ENCODE data around the gene RIPPLY1.

Gene RIPPLY1

DNA sequence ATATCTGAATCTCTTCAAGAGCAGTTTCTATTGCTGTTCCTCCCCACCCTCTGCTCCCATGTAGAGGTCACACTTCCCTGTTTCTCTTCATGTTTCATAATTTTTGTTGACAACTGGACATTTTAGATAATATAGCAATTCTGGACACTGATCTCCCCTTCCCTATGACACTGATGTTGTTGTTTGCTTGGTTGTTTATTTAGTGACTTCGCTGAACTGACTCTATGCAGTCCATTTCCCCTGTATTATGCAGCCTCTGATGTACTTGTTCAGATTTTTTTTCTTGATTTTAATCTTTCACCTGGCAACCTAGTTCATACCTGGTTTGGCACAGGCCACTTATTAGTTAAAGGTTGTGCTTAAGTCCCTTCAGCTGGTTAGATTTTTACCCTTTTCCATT is 46.2 kb upstream of the RIPPLY1 start:
- H3K4me3 ChIP-seq (ENCODE audit: low read depth, low read length) = no peak overlapping the region
- H3K9me3 ChIP-seq (ENCODE audit: control insufficient read depth, low read length) = no peaks in the 10 kb centered on the region
- no peaks in the 10 kb centered on the region for H3K36me3 ChIP-seq (ENCODE audit: control insufficient read depth, insufficient read depth, low read length)
- H3K27ac ChIP-seq = no peak overlapping the region
- no peak overlapping the region for H3K9ac ChIP-seq
- TF ChIP-seq, protein P1, sequence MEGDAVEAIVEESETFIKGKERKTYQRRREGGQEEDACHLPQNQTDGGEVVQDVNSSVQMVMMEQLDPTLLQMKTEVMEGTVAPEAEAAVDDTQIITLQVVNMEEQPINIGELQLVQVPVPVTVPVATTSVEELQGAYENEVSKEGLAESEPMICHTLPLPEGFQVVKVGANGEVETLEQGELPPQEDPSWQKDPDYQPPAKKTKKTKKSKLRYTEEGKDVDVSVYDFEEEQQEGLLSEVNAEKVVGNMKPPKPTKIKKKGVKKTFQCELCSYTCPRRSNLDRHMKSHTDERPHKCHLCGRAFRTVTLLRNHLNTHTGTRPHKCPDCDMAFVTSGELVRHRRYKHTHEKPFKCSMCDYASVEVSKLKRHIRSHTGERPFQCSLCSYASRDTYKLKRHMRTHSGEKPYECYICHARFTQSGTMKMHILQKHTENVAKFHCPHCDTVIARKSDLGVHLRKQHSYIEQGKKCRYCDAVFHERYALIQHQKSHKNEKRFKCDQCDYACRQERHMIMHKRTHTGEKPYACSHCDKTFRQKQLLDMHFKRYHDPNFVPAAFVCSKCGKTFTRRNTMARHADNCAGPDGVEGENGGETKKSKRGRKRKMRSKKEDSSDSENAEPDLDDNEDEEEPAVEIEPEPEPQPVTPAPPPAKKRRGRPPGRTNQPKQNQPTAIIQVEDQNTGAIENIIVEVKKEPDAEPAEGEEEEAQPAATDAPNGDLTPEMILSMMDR (IDR thresholded peaks at IDR 0.05) = no peak
- no peak overlapping the region for H3K4me2 ChIP-seq (ENCODE audit: low read length)
- H3K27me3 ChIP-seq (ENCODE audit: control insufficient read depth, insufficient read depth, low read length) = no peaks in the 10 kb centered on the region
- H3K4me1 ChIP-seq = no peaks in the 10 kb centered on the region
- H2AFZ ChIP-seq = no peak overlapping the region
- no peaks in the 10 kb centered on the region for H3K79me2 ChIP-seq

DNA sequence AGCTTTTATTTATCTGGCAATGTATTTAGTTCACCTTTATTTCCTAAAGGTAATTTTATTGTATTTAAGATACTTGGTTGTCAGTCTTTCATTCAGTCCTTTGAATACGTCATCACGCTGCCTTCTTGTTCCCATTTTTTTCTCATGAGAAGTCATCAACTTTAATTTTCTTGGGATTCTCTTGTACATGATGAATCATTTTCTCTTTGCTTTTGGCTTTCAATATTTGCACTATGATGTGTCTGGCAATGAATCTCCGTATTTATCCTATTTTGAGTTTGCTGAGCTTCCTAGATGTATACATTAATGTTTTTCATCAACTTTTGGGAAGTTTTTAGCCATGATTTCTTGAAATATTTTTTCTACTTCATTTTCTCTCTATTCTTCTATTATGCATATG is 45.5 kb upstream of the RIPPLY1 start:
- Histone ChIP-seq H3K27me3 (ENCODE audit: control insufficient read depth, insufficient read depth, low read length) (no peaks in the 10 kb centered on the region), H3K4me1 (no peaks in the 10 kb centered on the region), H2AFZ (no peak overlapping the region), H3K36me3 (ENCODE audit: control insufficient read depth, insufficient read depth, low read length) (no peaks in the 10 kb centered on the region), H3K27ac (no peak overlapping the region), H3K79me2 (no peaks in the 10 kb centered on the region), H3K9me3 (ENCODE audit: control insufficient read depth, low read length) (no peaks in the 10 kb centered on the region), H3K9ac (no peak overlapping the region), H3K4me3 (ENCODE audit: low read depth, low read length) (no peak overlapping the region), H3K4me2 (ENCODE audit: low read length) (no peak overlapping the region)
- TF ChIP-seq, protein P1 (IDR thresholded peaks at IDR 0.05) = no peak

DNA sequence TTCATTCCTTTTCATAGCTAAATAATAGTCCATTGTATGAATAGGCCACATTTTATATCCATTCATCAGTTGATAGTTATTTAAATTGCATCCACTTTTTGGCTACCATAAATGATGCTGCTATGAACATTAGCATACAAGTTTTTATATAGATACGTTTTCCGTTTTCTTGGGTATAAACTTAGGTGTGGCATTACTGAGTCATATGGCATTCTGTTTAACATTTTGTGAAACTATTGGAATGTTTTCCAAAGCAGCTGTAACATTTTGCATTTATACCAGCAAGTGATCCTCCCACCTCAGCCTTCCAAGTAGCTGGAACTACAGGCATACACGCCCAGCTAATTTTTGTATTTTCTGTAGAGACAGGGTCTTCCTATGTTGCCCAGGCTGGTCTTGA is 43.3 kb upstream of the RIPPLY1 start:
- H2AFZ ChIP-seq = no peak overlapping the region
- H3K4me1 ChIP-seq = no peaks in the 10 kb centered on the region
- no peak overlapping the region for H3K4me3 ChIP-seq (ENCODE audit: low read depth, low read length)
- no peaks in the 10 kb centered on the region for H3K27me3 ChIP-seq (ENCODE audit: control insufficient read depth, insufficient read depth, low read length)
- H3K27ac ChIP-seq = no peak overlapping the region
- H3K4me2 ChIP-seq (ENCODE audit: low read length) = no peak overlapping the region
- H3K9me3 ChIP-seq (ENCODE audit: control insufficient read depth, low read length) = no peaks in the 10 kb centered on the region
- H3K9ac ChIP-seq = no peak overlapping the region
- no peaks in the 10 kb centered on the region for H3K79me2 ChIP-seq
- TF ChIP-seq, protein P1 (IDR thresholded peaks at IDR 0.05) = no peak
- no peaks in the 10 kb centered on the region for H3K36me3 ChIP-seq (ENCODE audit: control insufficient read depth, insufficient read depth, low read length)

DNA sequence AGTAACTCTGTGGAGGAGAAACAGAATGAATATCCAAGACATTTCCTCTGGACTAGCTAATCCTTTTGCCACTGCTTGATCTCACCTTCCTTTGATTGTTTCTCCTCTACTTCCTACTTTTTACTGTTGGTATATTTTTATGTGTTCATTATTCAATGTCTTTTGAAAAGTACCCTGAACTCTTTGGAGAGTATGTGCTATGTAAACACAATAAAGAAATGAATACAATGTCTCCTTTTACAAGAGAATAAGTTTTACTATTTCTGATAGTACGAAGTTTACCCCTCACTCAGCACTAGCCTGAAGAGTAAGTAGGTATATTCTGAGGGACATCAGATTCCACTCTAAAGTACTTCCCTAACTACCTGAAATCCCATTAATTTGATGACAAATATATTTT is 36.9 kb upstream of the RIPPLY1 start:
- Histone ChIP-seq H3K9ac (no peak overlapping the region), H3K4me3 (ENCODE audit: low read depth, low read length) (no peak overlapping the region), H3K4me1 (no peaks in the 10 kb centered on the region), H3K79me2 (no peaks in the 10 kb centered on the region), H3K27ac (no peak overlapping the region), H3K9me3 (ENCODE audit: control insufficient read depth, low read length) (no peaks in the 10 kb centered on the region), H3K36me3 (ENCODE audit: control insufficient read depth, insufficient read depth, low read length) (no peaks in the 10 kb centered on the region), H3K27me3 (ENCODE audit: control insufficient read depth, insufficient read depth, low read length) (no peaks in the 10 kb centered on the region), H3K4me2 (ENCODE audit: low read length) (no peak overlapping the region), H2AFZ (no peak overlapping the region)
- TF ChIP-seq, protein P1 (IDR thresholded peaks at IDR 0.05) = no peak

DNA sequence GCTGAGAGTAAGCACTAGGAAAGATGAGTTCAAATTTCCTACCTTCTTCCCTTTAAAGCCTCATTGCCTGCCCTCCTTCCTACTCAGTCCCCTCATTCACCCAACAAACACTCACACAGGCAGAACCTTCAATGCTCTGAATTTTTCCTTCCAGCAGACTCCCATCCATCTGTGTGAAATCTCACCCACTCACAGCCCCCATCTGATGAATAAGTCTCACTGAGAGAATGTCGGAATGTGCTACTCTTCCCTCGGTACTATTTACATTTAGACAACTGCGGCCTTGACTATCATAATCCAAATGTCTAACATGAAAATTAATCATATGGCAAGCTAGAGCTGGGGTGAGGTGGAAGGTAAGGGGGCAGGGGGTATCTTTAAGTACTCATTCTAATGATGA is 36.4 kb upstream of the RIPPLY1 start:
- no peak overlapping the region for H3K4me2 ChIP-seq (ENCODE audit: low read length)
- no peak overlapping the region for H3K9ac ChIP-seq
- no peaks in the 10 kb centered on the region for H3K79me2 ChIP-seq
- no peaks in the 10 kb centered on the region for H3K4me1 ChIP-seq
- no peak overlapping the region for H3K4me3 ChIP-seq (ENCODE audit: low read depth, low read length)
- H3K27ac ChIP-seq = no peak overlapping the region
- H3K27me3 ChIP-seq (ENCODE audit: control insufficient read depth, insufficient read depth, low read length) = no peaks in the 10 kb centered on the region
- no peaks in the 10 kb centered on the region for H3K36me3 ChIP-seq (ENCODE audit: control insufficient read depth, insufficient read depth, low read length)
- H3K9me3 ChIP-seq (ENCODE audit: control insufficient read depth, low read length) = no peaks in the 10 kb centered on the region
- TF ChIP-seq, protein P1 (IDR thresholded peaks at IDR 0.05) = no peak
- no peak overlapping the region for H2AFZ ChIP-seq

All from parathyroid adenoma (tissue), 2 donors.